Small intestine (tissue), 7 donors: ENCODE measurements around the gene ZFYVE16. TPM values are rescaled to one million over a fixed set of nuclear protein-coding genes. Genes with fewer than 3 reads are reported as not detected.
A peak's percentile ranks its signal among the peaks of the same experiment; 100 is the strongest.
"Not testable (repeated sequence)": the region's sequence is repeated elsewhere in the genome, so short reads cannot be mapped to it uniquely, and the experiment has no call there.

ENCODE experiments used
- DNase-seq, 2 donors: peaks; one replicate each; pipeline versions ENCODE4 v3.0.0 to v3.0.0-alpha.2; 2013
- FAIRE-seq: peaks from 2 replicates; lab custom pipeline; 2012; peaks lifted over from hg19 to GRCh38; lab: Jason Lieb, UNC
- H3K27ac ChIP-seq, 3 donors: one replicate each; pipeline ENCODE4 v1.5.1; 2013; ENCODE audit warnings: low read length in 2 of 3, mild to moderate bottlenecking in 2 of 3, control low read depth in 1 of 3, inconsistent platforms in 1 of 3, low read depth in 1 of 3, moderate library complexity in 1 of 3
- H3K27me3 ChIP-seq, 3 donors: one replicate each; pipeline ENCODE4 v1.6.1; 2013; ENCODE audit warnings: low read length in 3 of 3, inconsistent platforms in 1 of 3; ENCODE audit not compliant: control insufficient read depth in 3 of 3, insufficient read depth in 3 of 3
- H3K36me3 ChIP-seq, 3 donors: one replicate each; pipeline ENCODE4 v1.6.1; 2013; ENCODE audit warnings: low read length in 3 of 3, inconsistent platforms in 1 of 3, low read depth in 1 of 3, mild to moderate bottlenecking in 1 of 3, moderate library complexity in 1 of 3; ENCODE audit not compliant: control insufficient read depth in 3 of 3, insufficient read depth in 2 of 3
- H3K4me1 ChIP-seq, 3 donors: one replicate each; pipeline ENCODE4 v1.6.1; 2013; ENCODE audit warnings: low read length in 2 of 3, inconsistent platforms in 1 of 3, low read depth in 1 of 3, mild to moderate bottlenecking in 1 of 3, moderate library complexity in 1 of 3; ENCODE audit not compliant: control insufficient read depth in 3 of 3, insufficient read depth in 2 of 3
- H3K4me3 ChIP-seq, 3 donors: one replicate each; pipeline ENCODE4 v1.5.1; 2013; ENCODE audit warnings: low read length in 3 of 3, control low read depth in 1 of 3, inconsistent platforms in 1 of 3, low read depth in 1 of 3, mild to moderate bottlenecking in 1 of 3, moderate library complexity in 1 of 3
- H3K9me3 ChIP-seq, 2 donors: one replicate each; pipeline ENCODE4 v1.6.1; 2013; ENCODE audit warnings: low read depth in 1 of 2, low read length in 1 of 2; ENCODE audit not compliant: control insufficient read depth in 2 of 2, insufficient read depth in 1 of 2
- WGBS, 3 donors: extraction: QIAGEN DNeasy Blood & Tissue Kit; methylation state at CpG; one replicate each; pipeline ENCODE4 v1.1.7; 2013; 5-methylcytosine and 5-hydroxymethylcytosine counted together
- polyA plus RNA-seq, 4 donors: library from polyadenylated mRNA; stranded (reverse) in 3 of 4; unstranded in 1 of 4; fragments of 200-250 nt in 3 of 4; fragments of 120-200 nt in 1 of 4; gene quantifications; one replicate each; pipeline versions ENCODE4 v1.2.1 to v1.2.3, GENCODE V29; 2013
- donor health status: healthy with polysubstance abuse.
- donor health status: control.
- donor health status: control.
- donor health status: Bipolar disorder and iron deficiency.
- donor health status: healthy.

ZFYVE16 gene
- polyA plus RNA-seq, 4 donors, result 6.2 to 33.5 (median 7.4) TPM

DNA sequence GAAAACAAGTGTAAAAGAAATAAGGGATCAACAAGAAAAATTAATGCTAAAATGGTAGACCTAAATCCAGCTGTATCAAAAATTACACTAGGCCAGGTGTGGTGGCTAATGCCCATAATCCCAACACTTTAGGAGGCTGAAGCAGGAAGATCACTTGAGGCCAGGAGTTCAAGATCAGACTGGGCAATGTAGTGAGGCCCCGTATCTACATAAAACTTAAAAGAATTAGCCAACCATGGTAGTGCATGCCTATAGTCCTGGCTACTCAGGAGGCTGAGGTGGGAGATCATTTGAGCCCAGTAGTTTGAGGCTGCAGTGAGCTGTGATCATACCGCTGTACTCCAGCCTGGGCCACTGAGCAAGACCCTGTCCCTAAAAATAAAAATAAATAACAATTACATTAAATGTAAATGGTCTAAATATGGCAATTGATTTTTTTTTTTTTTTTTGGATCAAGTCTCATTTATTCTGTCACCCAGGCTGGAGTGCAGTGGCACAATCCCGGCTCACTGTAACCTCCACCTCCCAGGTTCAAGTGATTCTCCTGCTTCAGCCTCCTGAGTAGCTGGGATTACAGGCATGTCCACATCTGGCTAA, 75.9 kb downstream of the ZFYVE16 start:
- Histone ChIP-seq H3K9me3 (peaks cover 0 to 26% of the 10 kb centered on the region in 2 donors), H3K4me1 (peaks cover 0 to 2% (median 0%) of the 10 kb centered on the region in 3 donors), H3K36me3 (peaks cover 0 to 14% (median 0%) of the 10 kb centered on the region in 3 donors), H3K27me3 (no peaks in the 10 kb centered on the region), H3K4me3 (no peak overlapping the region), H3K27ac (no peak overlapping the region)
- DNase-seq (no peak), FAIRE-seq (no peak)
- WGBS, 3 donors, result 95 to 99% (median 96%) methylated on average over 3 of the region's 3 CpGs

DNA sequence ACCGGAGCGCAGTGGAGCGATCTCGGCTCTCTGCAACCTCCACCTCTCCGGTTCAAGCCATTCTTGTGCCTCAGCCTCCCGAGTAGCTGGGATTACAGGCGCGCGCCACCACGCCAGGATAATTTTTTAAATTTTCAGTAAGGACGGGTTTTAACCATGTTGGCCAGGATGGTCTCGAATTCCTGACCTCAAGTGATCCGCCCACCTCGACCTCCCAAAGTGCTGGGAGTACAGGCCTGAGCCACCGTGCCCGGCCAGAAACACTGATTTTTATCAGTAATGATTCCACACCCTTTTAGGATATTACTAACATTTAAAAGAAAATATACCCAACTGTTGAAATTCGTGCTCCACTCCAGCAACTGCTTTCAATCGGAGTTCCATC, 79.6 kb downstream of the ZFYVE16 start:
- no peak for FAIRE-seq
- WGBS, 3 donors, result 59 to 62% (median 62%) methylated on average over 18 of the region's 18 CpGs
- peak overlapping the region in 2 of 3 donors; percentile 86 to 87 for H3K27ac ChIP-seq

DNA sequence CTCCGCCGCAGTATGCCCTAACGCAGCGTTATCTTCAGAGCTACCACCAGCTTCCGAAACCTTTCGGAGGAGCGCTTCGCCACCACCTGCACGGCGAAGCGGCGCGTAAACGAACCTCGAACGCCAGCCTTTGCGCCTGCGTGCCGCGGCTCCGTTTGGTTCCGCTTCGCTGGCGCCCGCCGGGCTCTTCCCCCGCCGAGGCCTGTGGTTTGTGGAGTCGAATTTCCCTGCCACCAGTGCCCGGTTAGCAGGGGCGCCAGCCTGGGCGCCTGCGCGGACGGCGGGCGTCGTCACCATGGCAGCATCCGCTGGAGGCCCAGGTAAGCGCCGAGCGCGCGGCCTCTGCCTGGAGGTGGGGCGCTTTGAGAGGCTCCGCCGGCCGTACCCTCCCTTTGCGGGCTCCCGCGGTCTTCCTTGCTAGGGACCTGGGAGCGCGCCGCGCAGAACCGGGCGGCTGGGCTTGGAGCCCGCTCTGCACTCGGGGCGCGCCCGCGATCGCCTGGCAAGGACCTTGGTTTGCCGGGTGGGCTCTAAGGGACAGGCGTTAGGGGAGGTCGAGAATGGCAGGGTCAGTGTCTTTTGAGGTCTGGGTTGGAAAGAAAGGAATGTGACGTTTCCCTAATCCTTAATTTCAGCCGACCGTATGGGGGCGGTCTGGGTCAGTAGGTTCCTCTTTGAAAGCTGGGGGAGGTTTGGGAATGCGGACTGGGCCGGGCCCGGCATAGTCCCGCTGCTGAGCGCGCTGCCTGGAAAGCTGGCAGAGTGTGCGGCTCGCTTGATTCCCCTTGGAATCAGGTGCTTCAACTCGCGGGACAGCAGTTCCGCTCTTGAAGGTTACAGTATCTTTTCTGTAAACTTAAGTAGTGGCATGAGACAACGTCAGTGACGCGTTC, 80.2 kb downstream of the ZFYVE16 start, which contains the start of gene FAM151B:
TSS of gene FAM151B (plus strand) at position 272 of the 893 bp plus-strand sequence. CDS start at position 296, 24 bp downstream.
- DNase-seq (peak; percentile 93 to 97), FAIRE-seq (no peak)
- no peaks in the 10 kb centered on the region for H3K36me3 ChIP-seq
- peaks cover 0 to 3% (median 0%) of the 10 kb centered on the region in 3 donors for H3K27me3 ChIP-seq
- H3K4me1 ChIP-seq, result peaks cover 0 to 2% (median 0%) of the 10 kb centered on the region in 3 donors
- peaks cover 0 to 8% of the 10 kb centered on the region in 2 donors for H3K9me3 ChIP-seq
- peak within 1 kb of the TSS; percentile 49 to 90 (median 61) for H3K4me3 ChIP-seq
- 1% methylated on average over 81 to 85 of the region's 85 CpGs for WGBS, 3 donors
- H3K27ac ChIP-seq, result peak within 1 kb of the TSS; percentile 49 to 87 (median 86)

More for the DNA sequence above, 79.6 kb downstream of the ZFYVE16 start:
- DNase-seq, result no peak
- H3K4me3 ChIP-seq, result peak overlapping the region; percentile 32 to 90 (median 61)
- H3K36me3 ChIP-seq, result peaks cover 0 to 4% (median 0%) of the 10 kb centered on the region in 3 donors
- H3K9me3 ChIP-seq, result peaks cover 0 to 12% of the 10 kb centered on the region in 2 donors
- peaks cover 0 to 3% (median 0%) of the 10 kb centered on the region in 3 donors for H3K27me3 ChIP-seq
- H3K4me1 ChIP-seq, result peaks cover 0 to 2% (median 0%) of the 10 kb centered on the region in 3 donors

DNA sequence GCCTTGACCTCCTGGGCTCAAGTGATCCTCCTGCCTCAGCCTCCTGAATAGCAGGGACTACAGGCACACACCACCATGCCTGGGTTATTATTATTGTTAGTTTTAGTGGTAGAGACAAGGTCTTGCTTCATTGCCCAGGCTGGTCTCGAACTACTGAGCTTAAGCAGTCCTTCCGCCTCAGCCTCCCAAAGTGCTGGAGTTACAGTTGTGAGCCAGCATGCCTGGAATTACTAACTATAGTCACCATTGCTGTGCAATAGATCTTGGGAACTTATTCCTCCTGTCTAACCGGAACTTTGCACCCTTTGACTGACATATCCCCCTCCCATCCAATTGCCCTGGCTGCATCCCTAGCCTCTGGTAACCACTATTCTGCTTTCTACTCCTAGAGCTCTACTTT, 83.4 kb downstream of the ZFYVE16 start:
- Histone ChIP-seq H3K27me3 (peaks cover 0 to 3% (median 0%) of the 10 kb centered on the region in 3 donors), H3K27ac (no peak overlapping the region), H3K36me3 (no peaks in the 10 kb centered on the region), H3K4me1 (peaks cover 0 to 2% (median 0%) of the 10 kb centered on the region in 3 donors), H3K4me3 (no peak overlapping the region), H3K9me3 (peaks cover 0 to 3% of the 10 kb centered on the region in 2 donors)
- WGBS, 3 donors, result 90 to 98% (median 96%) methylated on average over 3 of the region's 3 CpGs
- DNase-seq (no peak), FAIRE-seq (no peak)

DNA sequence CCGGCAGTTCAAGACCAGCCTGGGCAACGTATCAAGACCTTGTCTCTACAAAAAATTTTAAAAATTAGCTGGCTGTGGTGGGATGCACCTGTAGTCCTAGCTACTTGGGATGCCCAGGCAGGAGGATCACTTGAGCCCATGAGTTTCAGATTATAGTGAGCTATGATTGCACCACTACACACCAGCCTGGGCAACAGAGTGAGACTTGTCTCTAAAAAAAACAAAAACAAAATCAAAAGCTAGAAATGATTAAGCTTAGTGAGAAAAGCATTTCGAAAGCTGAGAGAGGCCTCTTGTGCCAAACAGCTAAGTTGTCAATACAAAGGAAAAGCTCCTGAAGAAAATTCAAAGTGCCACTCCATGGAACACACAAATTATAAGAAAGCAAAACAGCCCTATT, 84.9 kb downstream of the ZFYVE16 start:
- no peaks in the 10 kb centered on the region for H3K4me1 ChIP-seq
- FAIRE-seq, result no peak
- peaks cover 0 to 3% (median 0%) of the 10 kb centered on the region in 3 donors for H3K27me3 ChIP-seq
- peaks cover 0 to 3% of the 10 kb centered on the region in 2 donors for H3K9me3 ChIP-seq
- H3K4me3 ChIP-seq, result no peak overlapping the region
- no peaks in the 10 kb centered on the region for H3K36me3 ChIP-seq
- DNase-seq, result no peak
- H3K27ac ChIP-seq, result no peak overlapping the region
- 82 to 90% (median 87%) methylated on average over 3 of the region's 3 CpGs for WGBS, 3 donors

DNA sequence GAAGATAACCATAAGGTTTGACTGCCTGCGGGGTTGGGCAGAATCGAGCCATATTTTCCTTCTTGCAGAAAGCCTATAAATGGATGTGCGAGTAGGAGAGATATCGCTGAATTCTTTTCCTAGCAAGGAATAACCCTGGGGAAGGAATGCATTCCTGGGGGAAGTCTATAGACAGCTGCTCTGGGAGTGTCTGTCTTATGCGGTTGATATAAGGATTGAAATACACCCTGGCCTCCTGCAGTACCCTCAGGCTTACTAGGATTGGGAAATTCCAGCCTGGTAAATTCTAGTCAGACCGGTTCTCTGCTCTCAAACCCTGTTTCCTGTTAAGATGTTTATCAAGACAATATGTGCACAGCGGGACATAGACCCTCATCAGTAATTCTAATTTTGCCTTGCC, 85.6 kb downstream of the ZFYVE16 start:
- FAIRE-seq, H3K4me3 ChIP-seq, H3K27me3 ChIP-seq, H3K9me3 ChIP-seq, DNase-seq, H3K4me1 ChIP-seq, H3K27ac ChIP-seq, H3K36me3 ChIP-seq: not testable (repeated sequence)
- WGBS, 3 donors, result 75 to 80% (median 75%) methylated on average over 7 of the region's 7 CpGs

DNA sequence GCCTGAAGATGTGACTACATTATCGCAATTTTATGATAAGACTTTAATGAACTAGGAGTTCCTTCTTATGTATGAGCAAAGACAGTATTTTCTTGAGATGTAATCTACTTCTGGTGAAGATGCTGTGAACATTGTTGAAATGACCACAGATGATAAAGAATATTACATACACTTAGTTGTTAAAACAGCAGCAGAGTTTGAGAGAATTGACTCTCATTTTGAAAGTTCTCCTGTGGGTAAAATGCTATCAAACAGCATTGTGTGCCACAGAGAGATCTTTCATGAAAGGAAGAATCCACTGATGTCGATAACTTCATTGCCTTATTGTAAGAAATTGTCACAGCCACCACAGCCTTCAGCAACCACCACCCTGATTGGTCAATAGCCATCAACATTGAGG, 88.0 kb downstream of the ZFYVE16 start:
- no peaks in the 10 kb centered on the region for H3K36me3 ChIP-seq
- FAIRE-seq, result no peak
- no peak overlapping the region for H3K4me3 ChIP-seq
- DNase-seq, result no peak
- H3K9me3 ChIP-seq, result peaks cover 0 to 3% of the 10 kb centered on the region in 2 donors
- no peaks in the 10 kb centered on the region for H3K4me1 ChIP-seq
- peaks cover 0 to 2% (median 0%) of the 10 kb centered on the region in 3 donors for H3K27me3 ChIP-seq
- H3K27ac ChIP-seq, result no peak overlapping the region
- WGBS, 3 donors, result 90 to 99% (median 97%) methylated on average over 2 of the region's 2 CpGs

DNA sequence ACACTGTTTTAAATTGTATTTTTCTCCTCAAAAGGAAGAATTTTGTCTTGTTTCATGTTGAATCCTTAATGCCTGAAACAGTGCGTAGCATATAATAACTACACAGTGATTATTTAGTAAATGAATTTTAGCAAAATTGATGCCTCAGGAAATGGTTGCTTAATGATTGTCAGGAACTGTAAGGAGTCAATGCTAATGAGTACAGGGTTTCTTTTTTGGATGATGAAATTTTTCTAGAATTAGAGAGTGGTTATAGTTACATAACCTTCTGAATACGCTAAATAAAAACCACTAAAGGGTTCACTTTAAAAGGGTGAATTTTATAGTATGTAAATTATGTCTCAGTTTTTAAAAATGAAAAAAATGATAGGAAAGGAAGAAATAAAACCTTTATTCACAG, 94.9 kb downstream of the ZFYVE16 start:
- Histone ChIP-seq H3K27ac (no peak overlapping the region), H3K9me3 (no peaks in the 10 kb centered on the region), H3K4me3 (no peak overlapping the region), H3K4me1 (no peaks in the 10 kb centered on the region), H3K36me3 (no peaks in the 10 kb centered on the region), H3K27me3 (peaks cover 0 to 2% (median 0%) of the 10 kb centered on the region in 3 donors)
- WGBS, 3 donors, result 92 to 95% (median 94%) methylated on average over 2 of the region's 2 CpGs
- FAIRE-seq (no peak), DNase-seq (no peak)
